HUES64 (cell line): ENCODE data around the gene ZNF254.

Source experiments
- H3K27ac ChIP-seq: 2 replicates; pipeline ENCODE4 v1.7.0; 2013; ENCODE audit warnings: low read depth, low read length, inconsistent platforms
- H3K27me3 ChIP-seq: 2 replicates; pipeline ENCODE4 v1.6.1; 2013; ENCODE audit warnings: mild to moderate bottlenecking, low read length; ENCODE audit not compliant: insufficient read depth
- H3K36me3 ChIP-seq: 2 replicates; pipeline ENCODE4 v1.6.1; 2013; ENCODE audit warnings: mild to moderate bottlenecking, low read length; ENCODE audit not compliant: insufficient read depth
- H3K4me1 ChIP-seq: 2 replicates; pipeline ENCODE4 v1.6.1; 2013; ENCODE audit warnings: mild to moderate bottlenecking, low read length, moderate library complexity; ENCODE audit not compliant: insufficient read depth
- H3K4me3 ChIP-seq: 2 replicates; pipeline ENCODE4 v1.5.1; 2013; ENCODE audit warnings: mild to moderate bottlenecking, low read length, moderate library complexity
- H3K9ac ChIP-seq: 2 replicates; pipeline ENCODE4 v1.6.1; 2013; ENCODE audit warnings: mild to moderate bottlenecking, low read depth, low read length
- H3K9me3 ChIP-seq: 2 replicates; pipeline ENCODE4 v1.6.1; 2013; ENCODE audit warnings: low read depth, low read length; ENCODE audit not compliant: insufficient read depth
- WGBS: fragments of 150-250, 120-280 bp; methylation state at CpG from one replicate; pipeline ENCODE4 v1.1.7; 2013; ENCODE audit warnings: missing lambda C conversion rate; 5-methylcytosine and 5-hydroxymethylcytosine counted together

Gene ZNF254

DNA sequence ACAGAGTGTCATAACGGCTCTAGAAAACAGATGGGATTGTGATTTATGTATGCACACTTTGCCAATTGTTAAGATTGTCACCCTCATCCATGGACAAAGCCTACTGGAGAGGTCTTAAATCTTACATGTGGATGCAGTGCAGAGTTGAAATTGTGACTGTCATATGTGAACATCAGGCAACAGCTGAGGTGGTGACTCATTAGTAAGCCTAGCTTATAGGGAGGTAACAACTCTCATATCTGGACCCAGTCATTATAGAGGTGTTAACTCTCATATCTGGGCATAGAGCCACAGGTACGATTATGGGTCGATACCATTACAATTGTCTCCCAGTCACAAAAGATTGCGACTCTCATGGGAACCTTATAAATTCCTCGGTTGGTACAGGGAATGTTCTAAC is 29.8 kb upstream of the ZNF254 start:
- peaks cover 93% of the 10 kb centered on the region for H3K36me3 ChIP-seq
- WGBS: 93% methylated on average over 5 of the region's 5 CpGs

DNA sequence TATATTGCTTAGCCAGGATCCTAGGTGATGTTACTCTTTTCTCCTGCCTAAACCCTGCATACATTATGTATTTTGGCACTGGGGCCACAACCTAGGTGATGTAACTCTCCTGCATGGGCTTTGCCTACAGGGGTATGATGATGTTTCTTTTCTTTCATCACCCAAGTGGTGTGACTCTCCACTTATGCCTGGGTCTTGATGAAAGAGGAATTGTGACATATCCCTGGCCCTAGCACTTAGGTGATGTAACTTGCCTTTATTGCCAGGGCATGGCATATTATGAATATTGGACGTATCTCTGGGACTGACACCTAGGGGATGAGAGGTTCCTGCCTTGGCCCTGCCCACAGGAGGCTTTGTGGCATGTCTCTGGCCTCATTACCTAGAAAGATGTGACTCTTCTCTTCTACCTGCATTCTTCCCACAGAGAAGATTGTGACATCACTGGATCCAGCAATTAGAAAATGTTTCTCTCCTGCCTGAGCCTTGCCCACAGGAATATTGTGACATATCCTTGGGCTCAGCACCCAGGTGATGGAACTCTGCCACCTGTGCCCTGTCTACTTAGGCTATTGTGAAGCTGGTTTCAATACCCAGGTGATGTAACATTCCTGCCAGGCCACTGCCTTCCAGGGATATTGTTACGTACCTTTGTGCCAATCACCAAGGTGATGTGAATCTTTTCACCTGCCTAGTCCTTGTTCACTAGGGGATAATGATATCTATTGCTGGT is 27.3 kb upstream of the ZNF254 start:
- WGBS: 76% methylated on average over 2 of the region's 2 CpGs
- Histone ChIP-seq H3K9ac (no peak overlapping the region), H3K4me3 (no peak overlapping the region), H3K4me1 (no peaks in the 10 kb centered on the region), H3K27me3 (no peaks in the 10 kb centered on the region), H3K9me3 (no peaks in the 10 kb centered on the region), H3K36me3 (peaks cover 67% of the 10 kb centered on the region), H3K27ac (no peak overlapping the region)

More for the DNA sequence above, 29.8 kb upstream of the ZNF254 start:
- no peak overlapping the region for H3K4me3 ChIP-seq
- H3K9me3 ChIP-seq: no peaks in the 10 kb centered on the region
- no peaks in the 10 kb centered on the region for H3K27me3 ChIP-seq
- no peaks in the 10 kb centered on the region for H3K4me1 ChIP-seq
- H3K9ac ChIP-seq: no peak overlapping the region
- H3K27ac ChIP-seq: no peak overlapping the region

DNA sequence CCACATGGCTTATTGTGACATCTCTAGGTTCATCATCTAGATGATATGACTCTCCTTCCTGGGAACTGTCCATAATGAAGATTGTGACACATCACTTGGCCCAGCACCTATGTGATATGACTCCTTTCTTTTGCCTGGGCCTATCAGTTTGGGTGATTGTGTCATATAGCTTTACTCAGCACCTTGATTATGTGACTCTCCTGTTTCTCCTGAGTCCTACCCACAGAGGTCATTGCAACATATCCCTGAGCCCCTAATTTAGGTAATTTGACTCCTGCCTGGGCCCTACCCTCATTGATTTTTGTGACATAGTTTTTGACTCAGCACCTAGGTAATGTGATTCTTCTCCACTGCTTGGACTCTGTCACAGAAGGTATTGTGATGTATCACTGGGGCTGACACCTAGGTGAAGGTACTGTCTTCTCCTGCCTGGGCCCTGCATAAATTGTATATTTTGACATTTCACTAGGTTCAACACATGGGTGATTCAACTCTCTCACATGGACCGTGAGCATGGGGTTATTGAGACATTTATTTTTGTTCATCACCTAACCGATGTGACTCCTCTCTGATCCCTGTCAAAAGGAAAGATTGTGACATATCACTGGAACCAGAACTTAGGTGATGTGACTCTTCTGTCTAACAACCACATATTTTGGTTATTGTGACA is 26.2 kb upstream of the ZNF254 start:
- peaks cover 67% of the 10 kb centered on the region for H3K36me3 ChIP-seq
- WGBS: 69% methylated on average over 2 of the region's 2 CpGs
- no peaks in the 10 kb centered on the region for H3K27me3 ChIP-seq
- no peak overlapping the region for H3K27ac ChIP-seq
- H3K4me3 ChIP-seq: no peak overlapping the region
- no peak overlapping the region for H3K9ac ChIP-seq
- no peaks in the 10 kb centered on the region for H3K9me3 ChIP-seq
- H3K4me1 ChIP-seq: no peaks in the 10 kb centered on the region

DNA sequence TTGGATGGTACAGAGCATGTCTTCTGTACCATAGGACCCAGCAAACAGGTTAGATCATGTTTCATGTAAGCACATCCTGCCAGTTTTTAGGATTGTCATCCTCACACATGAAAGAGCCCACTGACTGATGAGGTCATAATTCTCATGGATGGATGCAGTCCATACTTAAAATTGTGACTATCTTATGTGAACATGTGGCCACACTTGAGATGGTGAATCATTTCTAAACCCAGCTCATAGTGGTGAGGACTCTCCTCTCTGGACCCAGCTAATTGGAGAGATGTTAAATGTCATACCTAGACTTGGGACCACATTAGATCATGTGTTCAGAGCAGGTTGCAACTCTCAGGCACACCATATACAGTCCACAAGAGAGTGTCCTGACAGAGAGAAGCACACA is 24.8 kb upstream of the ZNF254 start:
- no peaks in the 10 kb centered on the region for H3K9me3 ChIP-seq
- no peaks in the 10 kb centered on the region for H3K27me3 ChIP-seq
- H3K4me1 ChIP-seq: no peaks in the 10 kb centered on the region
- peaks cover 64% of the 10 kb centered on the region for H3K36me3 ChIP-seq
- no peak overlapping the region for H3K4me3 ChIP-seq
- no peak overlapping the region for H3K9ac ChIP-seq
- H3K27ac ChIP-seq: no peak overlapping the region

DNA sequence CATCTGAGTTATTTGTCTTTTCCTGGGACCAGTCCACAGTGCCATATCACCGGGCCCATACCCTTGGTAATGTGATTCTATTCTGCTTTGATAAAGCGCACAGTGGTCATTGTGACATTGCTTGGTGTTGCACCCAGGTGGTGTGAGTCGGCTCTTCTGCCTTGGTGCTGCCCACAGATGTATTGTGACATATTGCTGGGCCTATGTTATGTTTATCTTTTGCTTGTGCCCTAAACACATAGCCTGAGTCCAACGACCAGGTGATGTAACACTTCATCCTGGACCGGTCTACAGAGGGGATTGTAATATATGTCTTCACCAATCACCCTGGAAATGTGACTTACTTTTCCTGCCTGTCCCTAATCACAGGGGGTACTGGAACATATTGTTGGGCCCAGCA is 23.7 kb upstream of the ZNF254 start:
- 98% methylated on average over 5 of the region's 5 CpGs for WGBS
- peaks cover 64% of the 10 kb centered on the region for H3K36me3 ChIP-seq

DNA sequence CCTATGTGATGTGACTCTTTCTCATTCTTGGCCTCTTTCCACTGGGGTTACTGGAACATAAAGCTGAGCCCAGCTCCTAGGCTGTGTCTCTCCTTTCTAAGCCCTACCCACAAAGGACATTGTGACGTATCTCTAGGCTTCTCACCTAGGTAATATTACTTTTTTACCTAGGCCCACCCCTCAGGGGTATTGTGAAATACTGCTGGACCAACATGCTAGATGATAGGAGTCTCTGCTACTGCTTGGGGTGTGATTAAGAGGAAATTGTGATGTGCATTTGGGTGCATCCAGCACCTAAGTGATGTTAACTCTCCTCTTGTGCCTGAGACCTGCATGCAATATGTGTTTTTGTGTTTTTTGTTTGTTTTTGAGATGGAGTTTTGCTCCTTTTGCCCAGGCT is 22.8 kb upstream of the ZNF254 start:
- 100% methylated on average over 1 of the region's 1 CpG for WGBS
- Histone ChIP-seq H3K4me1 (no peaks in the 10 kb centered on the region), H3K4me3 (no peak overlapping the region), H3K36me3 (peaks cover 62% of the 10 kb centered on the region), H3K9ac (no peak overlapping the region), H3K27ac (no peak overlapping the region), H3K9me3 (no peaks in the 10 kb centered on the region), H3K27me3 (no peaks in the 10 kb centered on the region)

More for the DNA sequence above, 23.7 kb upstream of the ZNF254 start:
- H3K4me1 ChIP-seq: no peaks in the 10 kb centered on the region
- no peaks in the 10 kb centered on the region for H3K27me3 ChIP-seq
- H3K27ac ChIP-seq: no peak overlapping the region
- no peak overlapping the region for H3K9ac ChIP-seq
- no peak overlapping the region for H3K4me3 ChIP-seq
- no peaks in the 10 kb centered on the region for H3K9me3 ChIP-seq

DNA sequence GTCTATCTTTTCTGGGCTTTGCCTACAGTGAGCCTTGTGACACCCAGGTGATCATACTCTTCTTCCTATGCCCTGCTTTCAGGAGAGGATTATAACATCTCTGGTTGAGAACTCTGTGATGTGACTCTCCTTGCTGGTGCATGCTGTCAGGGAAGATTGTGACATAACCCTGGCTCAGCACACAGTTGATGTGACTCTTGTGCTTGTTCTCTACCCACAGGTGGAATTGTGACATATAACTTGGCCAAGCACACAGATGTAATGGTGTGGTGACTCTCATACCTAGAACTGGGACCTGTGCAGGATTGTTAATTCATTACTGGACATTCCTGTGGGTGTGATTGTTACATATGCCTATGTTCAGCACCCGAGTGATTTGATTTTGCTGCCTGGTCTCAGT is 21.7 kb upstream of the ZNF254 start:
- Histone ChIP-seq H3K9me3 (no peaks in the 10 kb centered on the region), H3K27me3 (no peaks in the 10 kb centered on the region), H3K27ac (no peak overlapping the region), H3K4me1 (no peaks in the 10 kb centered on the region), H3K36me3 (peaks cover 57% of the 10 kb centered on the region), H3K9ac (no peak overlapping the region), H3K4me3 (no peak overlapping the region)
- 49% methylated on average over 1 of the region's 1 CpG for WGBS

DNA sequence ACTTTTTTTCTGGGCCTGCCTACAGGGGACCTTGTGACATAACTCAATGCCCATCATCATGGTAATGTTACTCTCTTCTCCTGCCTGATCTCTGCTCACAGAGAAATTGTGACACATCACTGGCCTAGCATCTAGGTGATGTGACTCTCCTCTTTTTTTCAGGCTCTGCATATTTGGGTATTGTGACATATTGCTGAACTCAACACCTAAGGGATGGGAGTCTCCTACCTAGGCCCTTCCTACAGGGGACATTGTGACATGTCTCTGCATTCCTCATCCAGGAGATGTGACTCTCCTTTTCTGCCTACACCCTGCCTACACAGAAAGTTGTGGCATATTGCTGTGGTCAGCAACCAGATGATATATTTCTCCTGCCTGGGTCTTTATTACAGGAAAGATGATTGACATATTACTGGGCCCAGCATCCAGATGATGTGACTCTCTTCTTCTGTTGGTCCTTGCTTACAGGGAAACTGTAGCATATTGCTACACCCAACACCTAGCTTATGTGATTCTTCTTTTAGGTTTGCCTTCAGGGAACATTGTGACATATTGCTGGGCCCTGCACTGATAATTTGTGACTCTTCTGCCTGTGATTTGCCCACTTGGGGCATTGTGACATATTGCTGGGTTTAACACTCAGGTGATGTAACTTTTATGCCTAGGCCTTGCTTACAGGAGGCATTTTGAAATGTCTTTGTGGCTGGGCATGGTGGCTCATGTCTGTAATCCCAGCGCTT is 21.0 kb upstream of the ZNF254 start:
- no peaks in the 10 kb centered on the region for H3K27me3 ChIP-seq
- WGBS: 100% methylated on average over 1 of the region's 1 CpG
- no peak overlapping the region for H3K9ac ChIP-seq
- H3K9me3 ChIP-seq: no peaks in the 10 kb centered on the region
- H3K27ac ChIP-seq: no peak overlapping the region
- no peaks in the 10 kb centered on the region for H3K4me1 ChIP-seq
- peaks cover 51% of the 10 kb centered on the region for H3K36me3 ChIP-seq
- H3K4me3 ChIP-seq: no peak overlapping the region

DNA sequence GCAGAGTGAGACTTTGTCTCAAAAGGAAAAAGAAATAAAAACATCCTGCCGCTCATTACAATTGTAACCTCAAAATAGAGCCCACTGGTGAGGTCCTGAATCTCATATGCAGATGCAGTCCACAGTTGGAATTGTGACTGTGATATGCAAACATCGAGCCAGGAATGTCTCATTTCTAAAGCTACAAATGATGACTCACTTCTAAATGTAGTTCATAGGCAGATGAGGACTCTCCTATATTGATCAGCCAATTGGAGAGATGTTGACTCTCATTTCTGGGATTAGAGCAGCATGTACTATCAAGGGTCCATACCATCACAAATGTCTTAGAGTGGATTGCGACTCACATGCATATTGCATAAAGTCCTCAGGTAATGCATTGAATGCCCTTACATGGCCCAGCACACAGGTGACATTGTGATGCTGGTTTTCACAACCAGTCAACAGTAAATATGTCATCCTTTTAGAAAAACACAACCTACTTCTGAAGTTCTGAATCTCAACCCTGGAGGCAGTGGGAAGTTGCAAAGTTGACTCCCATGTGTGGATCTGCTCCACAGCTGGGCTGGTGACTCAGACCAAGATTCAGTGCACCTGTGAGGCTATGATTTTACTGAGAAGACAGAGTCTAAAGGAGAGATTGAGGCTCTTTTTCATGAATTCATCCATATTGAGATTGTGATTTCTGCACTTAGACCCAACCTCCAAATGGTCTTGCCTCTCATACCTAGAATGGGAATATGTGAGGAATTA is 16.9 kb upstream of the ZNF254 start:
- Histone ChIP-seq H3K36me3 (peaks cover 81% of the 10 kb centered on the region), H3K9me3 (peaks cover 9% of the 10 kb centered on the region; the same call in 1 of the 2 replicates), H3K4me1 (peaks cover 4% of the 10 kb centered on the region; the same call in 1 of the 2 replicates), H3K27me3 (no peaks in the 10 kb centered on the region), H3K4me3 (no peak overlapping the region), H3K27ac (no peak overlapping the region), H3K9ac (no peak overlapping the region)
- WGBS: 92% methylated on average over 3 of the region's 3 CpGs

DNA sequence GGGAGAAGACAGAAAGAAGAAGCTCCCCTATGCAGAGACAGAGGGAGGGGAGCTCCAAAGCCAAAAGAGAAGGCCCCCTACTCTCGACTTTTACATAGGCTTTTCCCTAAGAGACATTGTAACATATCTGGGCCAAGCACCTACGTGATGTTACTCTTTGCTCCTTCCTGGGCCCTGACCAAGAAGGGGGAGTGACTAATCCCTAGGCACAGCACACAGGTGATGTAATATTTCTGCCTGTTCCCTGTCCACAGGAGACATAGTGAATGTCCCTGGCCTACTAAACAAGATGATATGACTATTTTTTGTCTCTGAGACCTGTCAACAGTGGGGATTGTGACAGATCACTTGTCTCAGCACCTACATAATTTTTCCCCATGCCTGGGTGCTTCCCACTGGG is 15.9 kb upstream of the ZNF254 start:
- Histone ChIP-seq H3K4me1 (peaks cover 7% of the 10 kb centered on the region; the same call in 1 of the 2 replicates), H3K4me3 (no peak overlapping the region), H3K36me3 (peaks cover 71% of the 10 kb centered on the region), H3K9me3 (peaks cover 15% of the 10 kb centered on the region), H3K27ac (no peak overlapping the region), H3K27me3 (no peaks in the 10 kb centered on the region), H3K9ac (no peak overlapping the region)
- 85% methylated on average over 2 of the region's 2 CpGs for WGBS

DNA sequence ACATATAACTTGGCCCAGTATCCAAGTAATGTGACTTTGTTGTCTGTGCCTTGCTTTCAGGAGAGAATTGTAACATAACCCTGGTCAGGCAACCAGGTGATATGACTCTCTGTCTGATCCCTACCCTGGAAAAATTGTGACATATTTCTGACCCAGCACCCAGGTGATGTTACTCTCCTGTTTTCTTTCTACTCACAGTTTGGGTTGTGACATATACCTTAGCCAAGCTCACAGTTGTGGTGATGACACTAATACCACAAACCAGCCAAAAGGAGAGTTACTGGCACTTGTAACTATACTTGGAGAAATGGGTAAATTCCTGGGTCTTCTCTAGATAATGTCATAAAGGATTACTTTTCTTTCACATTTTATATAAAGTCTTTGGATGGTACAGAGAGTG is 14.3 kb upstream of the ZNF254 start:
- H3K4me3 ChIP-seq: no peak overlapping the region
- peaks cover 67% of the 10 kb centered on the region for H3K36me3 ChIP-seq

More for the DNA sequence above, 14.3 kb upstream of the ZNF254 start:
- no peak overlapping the region for H3K9ac ChIP-seq
- no peak overlapping the region for H3K27ac ChIP-seq
- peaks cover 20% of the 10 kb centered on the region for H3K9me3 ChIP-seq
- no peaks in the 10 kb centered on the region for H3K27me3 ChIP-seq
- H3K4me1 ChIP-seq: peaks cover 23% of the 10 kb centered on the region
